Panc1 (cell line): Measurements from ENCODE around the gene WDR46.

Experiments used
- CTCF ChIP-seq: fragments of 450-650 bp; IDR thresholded peaks from 2 replicates; pipeline ENCODE4 v1.5.1; 2017; ENCODE audit warnings: mild to moderate bottlenecking
- POLR2AphosphoS5 ChIP-seq: IDR thresholded peaks from 2 replicates; pipeline ENCODE4 v1.6.1; 2012; ENCODE audit warnings: mild to moderate bottlenecking, low read depth, low read length, moderate library complexity
- REST ChIP-seq, 2 experiments: IDR thresholded peaks; 2 replicates each; pipeline ENCODE4 v1.6.1; 2011 to 2012; ENCODE audit warnings: low read depth in 2 of 2, control low read depth in 1 of 2, low read length in 1 of 2, mild to moderate bottlenecking in 1 of 2, moderate library complexity in 1 of 2; ENCODE audit not compliant: insufficient read depth in 1 of 2
- SIN3A ChIP-seq: IDR thresholded peaks from 2 replicates; pipeline ENCODE4 v1.6.1; 2012; ENCODE audit warnings: low read depth, mild to moderate bottlenecking, low read length, moderate library complexity, borderline replicate concordance; ENCODE audit not compliant: insufficient read depth
- TCF7L2 ChIP-seq: IDR thresholded peaks from 2 replicates; pipeline ENCODE4 v1.6.1; 2011; ENCODE audit warnings: mild to moderate bottlenecking, low read depth, low read length, inconsistent platforms

- no peak for TF ChIP-seq CTCF
- TF ChIP-seq POLR2AphosphoS5, result no peak
- TF ChIP-seq TCF7L2, result no peak
- TF ChIP-seq REST (IDR thresholded peaks at IDR 0.05; ENCODE audit: insufficient read depth in 1 of 2, low read depth in 2 of 2, low read length in 1 of 2), result no peak
- TF ChIP-seq SIN3A, result no peak
These were observed 15.2 kb upstream of the WDR46 start for GRCh38 chr6:33304216-33304615.
